ENCODE data around the gene CACNB4.

Gene CACNB4

GRCh38 chr2:151947813-151948165, 151.1 kb downstream of the CACNB4 start:
- Histone ChIP-seq H4K8ac (ENCODE audit: low read depth, low read length) (no peak overlapping the region), H3K4ac (ENCODE audit: low read depth, low read length) (no peak overlapping the region), H4K12ac (ENCODE audit: low read depth, low read length) (no peak overlapping the region), H3K36me3 (ENCODE audit: control insufficient read depth in 1 of 2, insufficient read depth in 2 of 2, low read length in 2 of 2) (no peaks in the 10 kb centered on the region), H3K27me3 (ENCODE audit: insufficient read depth, low read length) (no peaks in the 10 kb centered on the region), H3K23ac (ENCODE audit: low read length) (no peak overlapping the region), H2AK5ac (ENCODE audit: low read length) (no peak overlapping the region), H3K79me1 (ENCODE audit: low read length) (no peaks in the 10 kb centered on the region), H3K9ac (ENCODE audit: low read length) (no peak overlapping the region), H2BK12ac (ENCODE audit: low read length) (no peak overlapping the region), H4K91ac (ENCODE audit: low read depth, low read length) (no peak overlapping the region), H3K4me2 (ENCODE audit: low read length) (no peak overlapping the region), H3K9me3 (ENCODE audit: insufficient read depth, low read depth, low read length) (no peaks in the 10 kb centered on the region), H3K27ac (ENCODE audit: low read depth, low read length) (no peak overlapping the region), H2BK120ac (ENCODE audit: insufficient read depth, low read length, poor library complexity) (no peak overlapping the region), H3K18ac (ENCODE audit: low read length) (no peak overlapping the region), H2AFZ (ENCODE audit: insufficient read depth, low read length, poor library complexity) (no peak overlapping the region), H2BK5ac (ENCODE audit: low read depth, low read length, poor library complexity) (no peak overlapping the region), H3K14ac (ENCODE audit: low read length) (no peak overlapping the region), H3K79me2 (ENCODE audit: control insufficient read depth, insufficient read depth, low read length, poor library complexity) (no peaks in the 10 kb centered on the region), H3K4me3 (ENCODE audit: low read depth, low read length) (no peak overlapping the region), H3K4me1 (ENCODE audit: control insufficient read depth in 1 of 2, insufficient read depth in 2 of 2, low read length in 2 of 2) (no peaks in the 10 kb centered on the region)
- no CpG with 5 or more reads among the region's 5 CpGs for WGBS (ENCODE audit: extremely low coverage, insufficient coverage, insufficient read length)
- peak; percentile 19 to 56 for DNase-seq

- no peak overlapping the region for H3K4me2 ChIP-seq (ENCODE audit: low read length)
- H2BK120ac ChIP-seq (ENCODE audit: insufficient read depth, low read length, poor library complexity) = no peak overlapping the region
- H3K27ac ChIP-seq (ENCODE audit: low read depth, low read length) = no peak overlapping the region
- H3K9me3 ChIP-seq (ENCODE audit: insufficient read depth, low read depth, low read length) = no peaks in the 10 kb centered on the region
- H3K18ac ChIP-seq (ENCODE audit: low read length) = no peak overlapping the region
- H4K8ac ChIP-seq (ENCODE audit: low read depth, low read length) = no peak overlapping the region
- H3K36me3 ChIP-seq (ENCODE audit: control insufficient read depth in 1 of 2, insufficient read depth in 2 of 2, low read length in 2 of 2) = no peaks in the 10 kb centered on the region
- H3K4me3 ChIP-seq (ENCODE audit: low read depth, low read length) = no peak overlapping the region
- H3K4ac ChIP-seq (ENCODE audit: low read depth, low read length) = no peak overlapping the region
- H3K27me3 ChIP-seq (ENCODE audit: insufficient read depth, low read length) = no peaks in the 10 kb centered on the region
- no peak overlapping the region for H3K9ac ChIP-seq (ENCODE audit: low read length)
- no peak overlapping the region for H3K14ac ChIP-seq (ENCODE audit: low read length)
- no peak overlapping the region for H2BK12ac ChIP-seq (ENCODE audit: low read length)
- H2BK5ac ChIP-seq (ENCODE audit: low read depth, low read length, poor library complexity) = no peak overlapping the region
- H3K23ac ChIP-seq (ENCODE audit: low read length) = no peak overlapping the region
- no CpG with 5 or more reads among the region's 15 CpGs for WGBS (ENCODE audit: extremely low coverage, insufficient coverage, insufficient read length)
- no peaks in the 10 kb centered on the region for H3K4me1 ChIP-seq (ENCODE audit: control insufficient read depth in 1 of 2, insufficient read depth in 2 of 2, low read length in 2 of 2)
- H3K79me1 ChIP-seq (ENCODE audit: low read length) = no peaks in the 10 kb centered on the region
- H2AK5ac ChIP-seq (ENCODE audit: low read length) = no peak overlapping the region
- H3K79me2 ChIP-seq (ENCODE audit: control insufficient read depth, insufficient read depth, low read length, poor library complexity) = no peaks in the 10 kb centered on the region
- H4K91ac ChIP-seq (ENCODE audit: low read depth, low read length) = no peak overlapping the region
- DNase-seq = peak in 1 of 2 donors; percentile 51
- no peak overlapping the region for H4K12ac ChIP-seq (ENCODE audit: low read depth, low read length)
- no peak overlapping the region for H2AFZ ChIP-seq (ENCODE audit: insufficient read depth, low read length, poor library complexity)
Observed at GRCh38 chr2:151946899-151947812, 151.7 kb downstream of the CACNB4 start.

DNA sequence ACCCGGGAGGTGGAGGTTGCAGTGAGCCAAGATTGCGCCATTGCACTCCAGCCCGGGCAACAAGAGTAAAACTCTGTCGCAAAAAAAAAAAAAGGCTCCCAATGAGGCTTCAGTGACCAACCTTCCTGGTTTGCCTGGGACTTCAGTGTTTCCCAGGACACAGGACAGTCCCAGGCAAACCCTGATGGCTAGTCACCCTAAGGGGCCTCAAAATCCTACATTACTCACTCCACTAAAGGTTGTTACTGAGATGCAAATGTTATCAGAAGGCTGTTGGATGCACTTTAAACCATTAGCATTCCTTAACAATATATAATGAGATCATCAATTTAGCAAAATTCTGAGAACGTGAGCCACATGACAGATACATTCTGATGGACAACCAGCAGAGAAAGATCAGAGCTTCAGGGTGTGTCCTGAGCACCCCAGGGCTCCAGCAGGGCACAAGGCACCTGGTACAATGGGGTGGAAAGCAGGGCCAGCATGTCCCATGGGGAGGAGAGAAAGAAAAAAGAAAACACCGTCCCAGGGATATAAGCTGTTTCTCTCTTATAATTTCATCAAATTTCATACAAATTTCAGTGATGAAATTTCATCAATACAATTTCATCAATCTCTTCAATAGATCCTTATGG, 152.5 kb downstream of the CACNB4 start:
- Histone ChIP-seq H3K27ac (ENCODE audit: low read depth, low read length) (no peak overlapping the region), H3K79me1 (ENCODE audit: low read length) (no peaks in the 10 kb centered on the region), H3K4me3 (ENCODE audit: low read depth, low read length) (no peak overlapping the region), H3K79me2 (ENCODE audit: control insufficient read depth, insufficient read depth, low read length, poor library complexity) (no peaks in the 10 kb centered on the region), H3K9ac (ENCODE audit: low read length) (no peak overlapping the region), H2BK12ac (ENCODE audit: low read length) (no peak overlapping the region), H3K14ac (ENCODE audit: low read length) (no peak overlapping the region), H2BK5ac (ENCODE audit: low read depth, low read length, poor library complexity) (no peak overlapping the region), H3K23ac (ENCODE audit: low read length) (no peak overlapping the region), H2AFZ (ENCODE audit: insufficient read depth, low read length, poor library complexity) (no peak overlapping the region), H3K18ac (ENCODE audit: low read length) (no peak overlapping the region), H2BK120ac (ENCODE audit: insufficient read depth, low read length, poor library complexity) (no peak overlapping the region), H3K27me3 (ENCODE audit: insufficient read depth, low read length) (no peaks in the 10 kb centered on the region), H3K4ac (ENCODE audit: low read depth, low read length) (no peak overlapping the region), H3K4me2 (ENCODE audit: low read length) (no peak overlapping the region), H3K36me3 (ENCODE audit: control insufficient read depth in 1 of 2, insufficient read depth in 2 of 2, low read length in 2 of 2) (no peaks in the 10 kb centered on the region), H4K8ac (ENCODE audit: low read depth, low read length) (no peak overlapping the region), H4K12ac (ENCODE audit: low read depth, low read length) (no peak overlapping the region), H3K9me3 (ENCODE audit: insufficient read depth, low read depth, low read length) (no peaks in the 10 kb centered on the region), H2AK5ac (ENCODE audit: low read length) (no peak overlapping the region), H4K91ac (ENCODE audit: low read depth, low read length) (no peak overlapping the region), H3K4me1 (ENCODE audit: control insufficient read depth in 1 of 2, insufficient read depth in 2 of 2, low read length in 2 of 2) (no peaks in the 10 kb centered on the region)
- no peak for DNase-seq
- WGBS (ENCODE audit: extremely low coverage, insufficient coverage, insufficient read length) = no CpG with 5 or more reads among the region's 6 CpGs

DNA sequence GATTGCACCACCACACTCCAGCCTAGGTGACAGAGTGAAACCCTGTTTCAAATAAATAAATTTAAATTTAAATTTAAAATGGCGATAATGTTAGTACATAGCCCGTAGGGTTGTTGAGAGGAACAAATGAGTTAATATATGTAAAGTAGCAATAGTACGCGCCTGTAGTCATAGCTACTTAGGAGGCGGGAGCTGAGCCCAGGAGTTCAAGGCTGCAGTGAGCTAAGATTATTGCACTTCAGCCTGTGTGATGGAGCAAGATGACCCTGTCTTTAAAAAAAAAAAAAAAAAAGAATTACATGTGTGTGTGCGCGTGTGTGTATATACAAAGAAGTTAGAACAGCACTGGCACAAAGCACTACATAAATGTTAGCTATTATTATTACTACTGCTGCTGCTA, 153.2 kb downstream of the CACNB4 start:
- Histone ChIP-seq H2BK12ac (ENCODE audit: low read length) (no peak overlapping the region), H4K8ac (ENCODE audit: low read depth, low read length) (no peak overlapping the region), H3K9ac (ENCODE audit: low read length) (no peak overlapping the region), H2BK5ac (ENCODE audit: low read depth, low read length, poor library complexity) (no peak overlapping the region), H3K27me3 (ENCODE audit: insufficient read depth, low read length) (no peaks in the 10 kb centered on the region), H3K4me3 (ENCODE audit: low read depth, low read length) (no peak overlapping the region), H4K91ac (ENCODE audit: low read depth, low read length) (no peak overlapping the region), H3K9me3 (ENCODE audit: insufficient read depth, low read depth, low read length) (no peaks in the 10 kb centered on the region), H3K14ac (ENCODE audit: low read length) (no peak overlapping the region), H3K23ac (ENCODE audit: low read length) (no peak overlapping the region), H3K18ac (ENCODE audit: low read length) (no peak overlapping the region), H3K4ac (ENCODE audit: low read depth, low read length) (no peak overlapping the region), H2AFZ (ENCODE audit: insufficient read depth, low read length, poor library complexity) (no peak overlapping the region), H3K79me1 (ENCODE audit: low read length) (no peaks in the 10 kb centered on the region), H3K4me2 (ENCODE audit: low read length) (no peak overlapping the region), H3K36me3 (ENCODE audit: control insufficient read depth in 1 of 2, insufficient read depth in 2 of 2, low read length in 2 of 2) (no peaks in the 10 kb centered on the region), H2BK120ac (ENCODE audit: insufficient read depth, low read length, poor library complexity) (no peak overlapping the region), H3K79me2 (ENCODE audit: control insufficient read depth, insufficient read depth, low read length, poor library complexity) (no peaks in the 10 kb centered on the region), H2AK5ac (ENCODE audit: low read length) (no peak overlapping the region), H3K4me1 (ENCODE audit: control insufficient read depth in 1 of 2, insufficient read depth in 2 of 2, low read length in 2 of 2) (no peaks in the 10 kb centered on the region), H3K27ac (ENCODE audit: low read depth, low read length) (no peak overlapping the region), H4K12ac (ENCODE audit: low read depth, low read length) (no peak overlapping the region)
- no peak for DNase-seq
- WGBS (ENCODE audit: extremely low coverage, insufficient coverage, insufficient read length) = 100% methylated on average over 1 of the region's 7 CpGs
